GM23338 (cell line): ENCODE results near the gene GSTK1. TPM values are rescaled to one million over a fixed set of nuclear protein-coding genes. Genes with fewer than 3 reads are reported as not detected.

Experiments
- ATAC-seq: fragments of 200-7000 bp; cut with Tn5 transposase; 3 replicates; pipeline ENCODE4 v1.9.1; 2020
- DNase-seq: peaks from one replicate; pipeline ENCODE4 v3.0.0-alpha.2; 2015; ENCODE audit warnings: low spot score
- H2AFZ ChIP-seq: fragments of 200-600 bp; sonication (generic); 2 replicates; pipeline ENCODE4 v1.8.0; 2016; ENCODE audit warnings: antibody characterized with exemption, mild to moderate bottlenecking, moderate library complexity
- H3F3A ChIP-seq: fragments of 200-600 bp; sonication (generic); replicated peaks from 2 replicates; pipeline ENCODE4 v1.8.0; 2017; ENCODE audit warnings: antibody characterized with exemption, mixed run types, low read depth
- H3K27ac ChIP-seq: fragments of 200-600 bp; sonication (generic); 2 replicates; pipeline ENCODE4 v1.6.1; 2016; ENCODE audit warnings: low read depth
- H3K27me3 ChIP-seq: fragments of 200-600 bp; sonication (generic); 2 replicates; pipeline ENCODE4 v1.8.0; 2016; ENCODE audit warnings: mild to moderate bottlenecking, mixed run types, moderate library complexity; ENCODE audit not compliant: insufficient read depth
- H3K36me3 ChIP-seq: fragments of 200-600 bp; sonication (generic); 2 replicates; pipeline ENCODE4 v1.8.0; 2016; ENCODE audit warnings: mild to moderate bottlenecking; ENCODE audit not compliant: insufficient read depth
- H3K4me1 ChIP-seq: fragments of 200-600 bp; sonication (generic); 2 replicates; pipeline ENCODE4 v1.8.0; 2016; ENCODE audit warnings: mild to moderate bottlenecking, moderate library complexity; ENCODE audit not compliant: insufficient read depth
- H3K4me2 ChIP-seq: fragments of 200-600 bp; sonication (generic); 2 replicates; pipeline ENCODE4 v1.7.1; 2017; ENCODE audit warnings: mixed run types
- H3K4me3 ChIP-seq: fragments of 200-600 bp; sonication (generic); 2 replicates; pipeline ENCODE4 v1.6.1; 2016; ENCODE audit warnings: mixed run types
- H3K79me2 ChIP-seq: fragments of 200-600 bp; sonication (generic); replicated peaks from 2 replicates; pipeline ENCODE4 v1.8.0; 2017; ENCODE audit warnings: mild to moderate bottlenecking; ENCODE audit not compliant: insufficient read depth
- H3K9me2 ChIP-seq: fragments of 200-600 bp; sonication (generic); 2 replicates; pipeline ENCODE4 v1.8.0; 2017; ENCODE audit not compliant: insufficient read depth
- H4K20me1 ChIP-seq: fragments of 200-600 bp; sonication (generic); replicated peaks from 2 replicates; pipeline ENCODE4 v1.8.0; 2017; ENCODE audit warnings: mild to moderate bottlenecking; ENCODE audit not compliant: insufficient read depth
- H3K27ac Mint-ChIP-seq: 2 replicates; pipeline ENCODE4 v1.8.0; 2020; ENCODE audit warnings: inconsistent platforms, mild to moderate bottlenecking, moderate library complexity, mixed read lengths
- H3K27me3 Mint-ChIP-seq: 3 replicates; pipeline ENCODE4 v1.8.0; 2022; ENCODE audit warnings: low read depth, mild to moderate bottlenecking, moderate library complexity, mixed read lengths, inconsistent platforms; ENCODE audit not compliant: insufficient read depth, poor library complexity
- H3K36me3 Mint-ChIP-seq: 3 replicates; pipeline ENCODE4 v1.8.0; 2021; ENCODE audit warnings: low read depth, mild to moderate bottlenecking, inconsistent platforms, moderate library complexity, mixed read lengths
- H3K4me1 Mint-ChIP-seq: 3 replicates; pipeline ENCODE4 v1.8.0; 2020; ENCODE audit warnings: mild to moderate bottlenecking, inconsistent platforms, mixed read lengths
- H3K4me3 Mint-ChIP-seq: 3 replicates; pipeline ENCODE4 v1.8.0; 2021; ENCODE audit warnings: moderate library complexity, mild to moderate bottlenecking, inconsistent platforms, mixed read lengths
- H3K9me3 Mint-ChIP-seq: 3 replicates; pipeline ENCODE4 v1.8.0; 2020; ENCODE audit warnings: moderate library complexity, mild to moderate bottlenecking, inconsistent platforms, mixed read lengths
- CREB1 ChIP-seq: fragments of 250-450 bp; sonication (Bioruptor Pico); IDR thresholded peaks from 2 replicates; pipeline ENCODE4 v1.5.0; 2020; ENCODE audit warnings: low read depth, mild to moderate bottlenecking, moderate library complexity
- ETS1 ChIP-seq: IDR thresholded peaks from 2 replicates; pipeline ENCODE4 v1.6.1; 2016; ENCODE audit warnings: antibody characterized with exemption
- EZH2 ChIP-seq: fragments of 200-600 bp; sonication (generic); IDR thresholded peaks from one replicate; pipeline ENCODE4 v1.8.0; 2017; ENCODE audit warnings: antibody characterized with exemption, mild to moderate bottlenecking, low read depth; ENCODE audit not compliant: unreplicated experiment
- EZH2phosphoT487 ChIP-seq: fragments of 200-600 bp; sonication (generic); IDR thresholded peaks from one replicate; pipeline ENCODE4 v1.8.1; 2018; ENCODE audit warnings: antibody characterized with exemption; ENCODE audit not compliant: unreplicated experiment
- JUNB ChIP-seq: IDR thresholded peaks from one replicate; pipeline ENCODE4 v1.6.1; 2016; ENCODE audit warnings: antibody characterized with exemption; ENCODE audit not compliant: unreplicated experiment
- NANOG ChIP-seq: IDR thresholded peaks from 2 replicates; pipeline ENCODE4 v1.6.1; 2016; ENCODE audit warnings: antibody characterized with exemption, borderline replicate concordance
- POLR2AphosphoS5 ChIP-seq: IDR thresholded peaks from 2 replicates; pipeline ENCODE4 v1.6.1; 2016; ENCODE audit warnings: antibody characterized with exemption, low read depth
- STAT1 ChIP-seq: IDR thresholded peaks from one replicate; pipeline ENCODE4 v1.6.1; 2016; ENCODE audit warnings: antibody characterized with exemption; ENCODE audit not compliant: unreplicated experiment
- ZNF114 ChIP-seq: fragments of 250-450 bp; sonication (Bioruptor Pico); IDR thresholded peaks from 2 replicates; pipeline ENCODE4 v1.5.0; 2020; ENCODE audit warnings: mild to moderate bottlenecking, moderate library complexity
- ZNF331 ChIP-seq: fragments of 250-450 bp; sonication (Bioruptor Pico); IDR thresholded peaks from 2 replicates; pipeline ENCODE4 v1.5.0; 2020; ENCODE audit warnings: low read depth, mild to moderate bottlenecking, moderate library complexity
- ZNF462 ChIP-seq: fragments of 250-450 bp; sonication (Bioruptor Pico); IDR thresholded peaks from 2 replicates; pipeline ENCODE4 v1.5.0; 2020; ENCODE audit warnings: mild to moderate bottlenecking, moderate library complexity
- polyA plus RNA-seq: library from polyadenylated mRNA; unstranded; fragments of >200 nt; fragmentation: Nextera tagmentation; extraction: Ambion mirVana; gene quantifications from 2 replicates; pipeline ENCODE4 v1.2.1, GENCODE V29; 2016
- total RNA-seq: library from RNA; depleted of rRNA; stranded (reverse); fragments of >200 nt; shearing (Covaris generic); gene quantifications from 2 replicates; pipeline ENCODE4 v1.2.3, GENCODE V29; 2014
- TF ChIP-seq, protein P1 (sequence below), 2 experiments: fragments of 200-600 bp in 1 of 2; sonication (generic) in 1 of 2; conservative IDR thresholded peaks; 2 replicates each; pipeline versions ENCODE4 v1.5.1 to v1.6.1; 2016 to 2017; ENCODE audit warnings: antibody characterized with exemption in 2 of 2, low read depth in 2 of 2, mild to moderate bottlenecking in 2 of 2, moderate library complexity in 1 of 2
- TF ChIP-seq, protein P2 (sequence below): IDR thresholded peaks from one replicate; pipeline ENCODE4 v1.6.1; 2018; ENCODE audit warnings: antibody characterized with exemption; ENCODE audit not compliant: unreplicated experiment

GSTK1 gene
- total and polyA plus RNA-seq, 2 experiments from 2014 or later = 26.4 to 27.5 TPM

DNA sequence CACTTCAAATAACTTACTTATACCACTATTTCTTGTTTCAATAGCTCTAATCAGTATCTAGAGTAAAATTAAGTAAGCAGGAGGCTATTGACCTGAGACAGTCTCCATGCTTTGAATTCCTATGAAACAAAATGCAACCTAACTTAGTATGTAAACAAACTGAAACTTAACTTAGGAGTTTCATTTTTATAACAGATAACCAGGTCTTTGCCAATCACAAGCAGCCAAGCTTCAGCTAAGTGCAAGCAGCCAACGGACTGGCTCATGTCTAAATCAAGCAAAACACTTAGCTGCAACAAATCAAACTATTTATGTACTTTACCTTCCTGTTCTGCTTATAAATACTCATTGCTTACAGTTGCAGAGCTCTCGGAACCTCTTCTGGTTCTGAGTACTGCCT, 4.4 kb upstream of the GSTK1 start:
- H3K4me3 Mint-ChIP-seq = no peak overlapping the region
- Histone ChIP-seq H3K4me1 (peaks cover 1% of the 10 kb centered on the region; the same call in 1 of the 2 replicates), H3K4me3 (no peak overlapping the region), H3K79me2 (no peaks in the 10 kb centered on the region), H3K36me3 (no peaks in the 10 kb centered on the region), H3K4me2 (no peak overlapping the region), H4K20me1 (no peaks in the 10 kb centered on the region), H3K27me3 (no peaks in the 10 kb centered on the region), H2AFZ (peak overlapping the region; percentile 70; the same call in 1 of the 2 replicates), H3K9me2 (0 out of 2 replicates have a peak, but pooled peaks cover 4% of the 10 kb centered on the region), H3K27ac (no peak overlapping the region), H3F3A (no peaks in the 10 kb centered on the region; the same call in 1 of the 2 replicates)
- TF ChIP-seq CREB1 (CRISPR knock-in tag) (no peak), NANOG (no peak), STAT1 (no peak), ZNF114 (CRISPR knock-in tag) (no peak), ETS1 (no peak), EZH2phosphoT487 (no peak), ZNF331 (no peak), ZNF462 (CRISPR knock-in tag) (no peak), POLR2AphosphoS5 (no peak), EZH2 (no peak), JUNB (no peak)
- TF ChIP-seq, protein P1, sequence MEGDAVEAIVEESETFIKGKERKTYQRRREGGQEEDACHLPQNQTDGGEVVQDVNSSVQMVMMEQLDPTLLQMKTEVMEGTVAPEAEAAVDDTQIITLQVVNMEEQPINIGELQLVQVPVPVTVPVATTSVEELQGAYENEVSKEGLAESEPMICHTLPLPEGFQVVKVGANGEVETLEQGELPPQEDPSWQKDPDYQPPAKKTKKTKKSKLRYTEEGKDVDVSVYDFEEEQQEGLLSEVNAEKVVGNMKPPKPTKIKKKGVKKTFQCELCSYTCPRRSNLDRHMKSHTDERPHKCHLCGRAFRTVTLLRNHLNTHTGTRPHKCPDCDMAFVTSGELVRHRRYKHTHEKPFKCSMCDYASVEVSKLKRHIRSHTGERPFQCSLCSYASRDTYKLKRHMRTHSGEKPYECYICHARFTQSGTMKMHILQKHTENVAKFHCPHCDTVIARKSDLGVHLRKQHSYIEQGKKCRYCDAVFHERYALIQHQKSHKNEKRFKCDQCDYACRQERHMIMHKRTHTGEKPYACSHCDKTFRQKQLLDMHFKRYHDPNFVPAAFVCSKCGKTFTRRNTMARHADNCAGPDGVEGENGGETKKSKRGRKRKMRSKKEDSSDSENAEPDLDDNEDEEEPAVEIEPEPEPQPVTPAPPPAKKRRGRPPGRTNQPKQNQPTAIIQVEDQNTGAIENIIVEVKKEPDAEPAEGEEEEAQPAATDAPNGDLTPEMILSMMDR (conservative IDR thresholded peaks at IDR 0.05; ENCODE audit: low read depth in 2 of 2) = no peak
- TF ChIP-seq, protein P2, sequence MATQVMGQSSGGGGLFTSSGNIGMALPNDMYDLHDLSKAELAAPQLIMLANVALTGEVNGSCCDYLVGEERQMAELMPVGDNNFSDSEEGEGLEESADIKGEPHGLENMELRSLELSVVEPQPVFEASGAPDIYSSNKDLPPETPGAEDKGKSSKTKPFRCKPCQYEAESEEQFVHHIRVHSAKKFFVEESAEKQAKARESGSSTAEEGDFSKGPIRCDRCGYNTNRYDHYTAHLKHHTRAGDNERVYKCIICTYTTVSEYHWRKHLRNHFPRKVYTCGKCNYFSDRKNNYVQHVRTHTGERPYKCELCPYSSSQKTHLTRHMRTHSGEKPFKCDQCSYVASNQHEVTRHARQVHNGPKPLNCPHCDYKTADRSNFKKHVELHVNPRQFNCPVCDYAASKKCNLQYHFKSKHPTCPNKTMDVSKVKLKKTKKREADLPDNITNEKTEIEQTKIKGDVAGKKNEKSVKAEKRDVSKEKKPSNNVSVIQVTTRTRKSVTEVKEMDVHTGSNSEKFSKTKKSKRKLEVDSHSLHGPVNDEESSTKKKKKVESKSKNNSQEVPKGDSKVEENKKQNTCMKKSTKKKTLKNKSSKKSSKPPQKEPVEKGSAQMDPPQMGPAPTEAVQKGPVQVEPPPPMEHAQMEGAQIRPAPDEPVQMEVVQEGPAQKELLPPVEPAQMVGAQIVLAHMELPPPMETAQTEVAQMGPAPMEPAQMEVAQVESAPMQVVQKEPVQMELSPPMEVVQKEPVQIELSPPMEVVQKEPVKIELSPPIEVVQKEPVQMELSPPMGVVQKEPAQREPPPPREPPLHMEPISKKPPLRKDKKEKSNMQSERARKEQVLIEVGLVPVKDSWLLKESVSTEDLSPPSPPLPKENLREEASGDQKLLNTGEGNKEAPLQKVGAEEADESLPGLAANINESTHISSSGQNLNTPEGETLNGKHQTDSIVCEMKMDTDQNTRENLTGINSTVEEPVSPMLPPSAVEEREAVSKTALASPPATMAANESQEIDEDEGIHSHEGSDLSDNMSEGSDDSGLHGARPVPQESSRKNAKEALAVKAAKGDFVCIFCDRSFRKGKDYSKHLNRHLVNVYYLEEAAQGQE = no peak
- no peak for ATAC-seq
- H3K27me3 Mint-ChIP-seq = peaks cover 4% of the 10 kb centered on the region
- H3K36me3 Mint-ChIP-seq = no peaks in the 10 kb centered on the region
- no peaks in the 10 kb centered on the region for H3K9me3 Mint-ChIP-seq
- DNase-seq = no peak
- no peaks in the 10 kb centered on the region; the same call in 2 of the 3 replicates for H3K4me1 Mint-ChIP-seq
- H3K27ac Mint-ChIP-seq = no peak overlapping the region
